Type B pancreatic cell (in vitro differentiated cells): ENCODE results near the gene UBE2S. TPM values are rescaled to one million over a fixed set of nuclear protein-coding genes. Genes with fewer than 3 reads are reported as not detected.

Experiments
- DNase-seq: peaks from one replicate; pipeline ENCODE4 v3.0.0; 2021; ENCODE audit warnings: mixed read lengths; ENCODE audit not compliant: unreplicated experiment; ENCODE audit errors: extremely low spot score
- H3K27ac Mint-ChIP-seq: 2 replicates; pipeline ENCODE4 v1.8.0; 2021; ENCODE audit warnings: mild to moderate bottlenecking, mixed read lengths
- H3K27me3 Mint-ChIP-seq: 2 replicates; pipeline ENCODE4 v1.8.0; 2021; ENCODE audit warnings: mixed read lengths
- H3K36me3 Mint-ChIP-seq: 2 replicates; pipeline ENCODE4 v1.8.0; 2021; ENCODE audit warnings: mixed read lengths
- H3K4me1 Mint-ChIP-seq: one replicate; pipeline ENCODE4 v1.8.0; 2021; ENCODE audit warnings: mixed read lengths; ENCODE audit not compliant: unreplicated experiment
- H3K4me3 Mint-ChIP-seq: 2 replicates; pipeline ENCODE4 v1.8.0; 2021; ENCODE audit warnings: mild to moderate bottlenecking, mixed read lengths
- H3K9me3 Mint-ChIP-seq: 2 replicates; pipeline ENCODE4 v1.8.0; 2021; ENCODE audit warnings: mixed read lengths
- CTCF ChIP-seq: fragments of 200-600 bp; sonication (generic); conservative IDR thresholded peaks from 2 replicates; pipeline ENCODE4 v1.5.0; 2021; ENCODE audit warnings: antibody characterized with exemption, mild to moderate bottlenecking
- total RNA-seq: library from RNA; stranded (reverse); gene quantifications from 2 replicates; pipeline ENCODE4 v1.2.1, GENCODE V29; 2021; ENCODE audit warnings: low replicate concordance

Gene UBE2S
- total RNA-seq, 1 donor from 2014 or later = 91.3 TPM

- peaks cover 6% of the 10 kb centered on the region for H3K9me3 Mint-ChIP-seq
These were observed 25.0 kb downstream of the UBE2S start for GRCh38 chr19:55382522-55383054.

GRCh38 chr19:55382013-55382412 lies 25.6 kb downstream of the UBE2S start:
- H3K27ac Mint-ChIP-seq = peak overlapping the region; percentile 40
- peaks cover 16% of the 10 kb centered on the region for H3K36me3 Mint-ChIP-seq
- peaks cover 17% of the 10 kb centered on the region for H3K27me3 Mint-ChIP-seq
- no peak for DNase-seq
- peaks cover 6% of the 10 kb centered on the region for H3K9me3 Mint-ChIP-seq
- H3K4me3 Mint-ChIP-seq = peak overlapping the region; percentile 85
- peaks cover 12% of the 10 kb centered on the region for H3K4me1 Mint-ChIP-seq
- no peak for TF ChIP-seq CTCF

More at GRCh38 chr19:55382522-55383054, 25.0 kb downstream of the UBE2S start:
- peak overlapping the region; percentile 85 for H3K4me3 Mint-ChIP-seq
- peaks cover 17% of the 10 kb centered on the region for H3K4me1 Mint-ChIP-seq
- DNase-seq = no peak
- H3K27me3 Mint-ChIP-seq = peaks cover 17% of the 10 kb centered on the region
- TF ChIP-seq CTCF = no peak
- peak overlapping the region; percentile 40 for H3K27ac Mint-ChIP-seq
- peaks cover 16% of the 10 kb centered on the region for H3K36me3 Mint-ChIP-seq

- Mint-ChIP-seq H3K9me3 (peaks cover 6% of the 10 kb centered on the region), H3K27me3 (peaks cover 28% of the 10 kb centered on the region), H3K27ac (peak overlapping the region; percentile 37), H3K4me1 (peaks cover 5% of the 10 kb centered on the region), H3K36me3 (peaks cover 5% of the 10 kb centered on the region), H3K4me3 (peak overlapping the region; percentile 23)
- TF ChIP-seq CTCF = no peak
- no peak for DNase-seq
These were observed 28.4 kb downstream of the UBE2S start for GRCh38 chr19:55379174-55379573.

GRCh38 chr19:55377356-55378131 lies 30.0 kb downstream of the UBE2S start:
- peaks cover 6% of the 10 kb centered on the region for H3K9me3 Mint-ChIP-seq
- no peak overlapping the region for H3K27ac Mint-ChIP-seq
- peaks cover 5% of the 10 kb centered on the region for H3K36me3 Mint-ChIP-seq
- TF ChIP-seq CTCF = no peak
- H3K27me3 Mint-ChIP-seq = peaks cover 34% of the 10 kb centered on the region
- H3K4me1 Mint-ChIP-seq = peaks cover 11% of the 10 kb centered on the region
- no peak for DNase-seq
- H3K4me3 Mint-ChIP-seq = no peak overlapping the region

GRCh38 chr19:55376241-55376933 lies 31.2 kb downstream of the UBE2S start, which contains the start of gene TMEM190:
Gene TMEM190 (plus strand): TSS chr19:55376826. CDS start chr19:55376854, 28 bp downstream.
- DNase-seq = no peak
- H3K9me3 Mint-ChIP-seq = no peaks in the 10 kb centered on the region
- H3K36me3 Mint-ChIP-seq = no peaks in the 10 kb centered on the region
- H3K4me3 Mint-ChIP-seq = peak within 1 kb of the TSS; percentile 21
- H3K27ac Mint-ChIP-seq = no peak within 1 kb of the TSS
- peaks cover 37% of the 10 kb centered on the region for H3K27me3 Mint-ChIP-seq
- H3K4me1 Mint-ChIP-seq = peaks cover 11% of the 10 kb centered on the region
- TF ChIP-seq CTCF = no peak
